ENCODE measurements around the gene EIF5A. TPM values are rescaled to one million over a fixed set of nuclear protein-coding genes. Genes with fewer than 3 reads are reported as not detected.

Gene EIF5A
- total and polyA plus RNA-seq, 7 donors: 104 to 603 (median 156) TPM

- H3K27ac ChIP-seq: peak overlapping the region; percentile 93 to 98 (median 96)
- TF ChIP-seq EP300 (IDR thresholded peaks at IDR 0.05) (no peak), POLR2AphosphoS5 (IDR thresholded peaks at IDR 0.05) (no peak), CTCF (IDR thresholded peaks at IDR 0.05) (no peak), POLR2A (IDR thresholded peaks at IDR 0.05) (no peak)
- H3K4me1 ChIP-seq: peaks cover 0 to 57% (median 49%) of the 10 kb centered on the region in 4 donors
- peaks cover 26 to 33% (median 28%) of the 10 kb centered on the region in 4 donors for H3K36me3 ChIP-seq
- H3K27me3 ChIP-seq: no peaks in the 10 kb centered on the region
- intact Hi-C loops (cut with DNase I): no loop called here
- H3K9me3 ChIP-seq: no peaks in the 10 kb centered on the region
- no peak for DNase-seq
- H3K4me3 ChIP-seq: no peak overlapping the region
- 92% methylated on average over 12 of the region's 12 CpGs for WGBS, 2 donors
Measured at GRCh38 chr17:7285679-7286078, 21.7 kb upstream of the EIF5A start.

- H3K27ac ChIP-seq: peak overlapping the region; percentile 32 to 97 (median 57)
- peaks cover 21 to 26% (median 23%) of the 10 kb centered on the region in 4 donors for H3K36me3 ChIP-seq
- peaks cover 8 to 26% (median 12%) of the 10 kb centered on the region in 3 donors for H3K27me3 ChIP-seq
- no peak overlapping the region for H3K4me3 ChIP-seq
- DNase-seq: no peak
- H3K9me3 ChIP-seq: no peaks in the 10 kb centered on the region
- peaks cover 0 to 68% (median 61%) of the 10 kb centered on the region in 4 donors for H3K4me1 ChIP-seq
- 85 to 91% methylated on average over 18 of the region's 18 CpGs for WGBS, 2 donors
- intact Hi-C loops (cut with DNase I): no loop called here
- no peak for TF ChIP-seq POLR2A (IDR thresholded peaks at IDR 0.05)
- TF ChIP-seq POLR2AphosphoS5 (IDR thresholded peaks at IDR 0.05): peak in 1 of 4 donors; percentile 52
- no peak for TF ChIP-seq EP300 (IDR thresholded peaks at IDR 0.05)
Measured at GRCh38 chr17:7289256-7290032, 18.0 kb upstream of the EIF5A start.

- no peak for DNase-seq
- Histone ChIP-seq H3K9me3 (no peaks in the 10 kb centered on the region), H3K36me3 (peaks cover 14 to 18% (median 16%) of the 10 kb centered on the region in 4 donors), H3K4me3 (no peak overlapping the region), H3K4me1 (peaks cover 0 to 68% (median 61%) of the 10 kb centered on the region in 4 donors), H3K27me3 (peaks cover 11 to 34% (median 18%) of the 10 kb centered on the region in 3 donors), H3K27ac (peak overlapping the region; percentile 32 to 97 (median 57))
- intact Hi-C loops (cut with DNase I): no loop called here
- peak in 1 of 4 donors; percentile 9 for TF ChIP-seq POLR2AphosphoS5 (IDR thresholded peaks at IDR 0.05)
- TF ChIP-seq EP300 (IDR thresholded peaks at IDR 0.05): no peak
- TF ChIP-seq POLR2A (IDR thresholded peaks at IDR 0.05): no peak
- WGBS, 2 donors: 94 to 95% methylated on average over 19 of the region's 19 CpGs
Measured at GRCh38 chr17:7290166-7290565, 17.3 kb upstream of the EIF5A start.

GRCh38 chr17:7290685-7291084 lies 16.7 kb upstream of the EIF5A start:
- Histone ChIP-seq H3K9me3 (no peaks in the 10 kb centered on the region), H3K27me3 (peaks cover 11 to 38% (median 18%) of the 10 kb centered on the region in 3 donors), H3K4me1 (peaks cover 0 to 68% (median 61%) of the 10 kb centered on the region in 4 donors), H3K36me3 (peaks cover 9 to 13% (median 11%) of the 10 kb centered on the region in 4 donors), H3K27ac (peak overlapping the region; percentile 32 to 97 (median 57)), H3K4me3 (no peak overlapping the region)
- WGBS, 2 donors: 73 to 80% methylated on average over 11 of the region's 11 CpGs
- no peak for DNase-seq
- intact Hi-C loops (cut with DNase I): no loop called here
- TF ChIP-seq CTCF (IDR thresholded peaks at IDR 0.05): no peak
- TF ChIP-seq POLR2AphosphoS5 (IDR thresholded peaks at IDR 0.05): peak in 2 of 4 donors; percentile 66 to 75
- no peak for TF ChIP-seq EP300 (IDR thresholded peaks at IDR 0.05)
- no peak for TF ChIP-seq POLR2A (IDR thresholded peaks at IDR 0.05)

- 60 to 71% methylated on average over 2 of the region's 2 CpGs for WGBS, 2 donors
- Histone ChIP-seq H3K4me1 (peaks cover 0 to 69% (median 62%) of the 10 kb centered on the region in 4 donors), H3K9me3 (no peaks in the 10 kb centered on the region), H3K4me3 (no peak overlapping the region), H3K27ac (peak overlapping the region; percentile 67 to 80 (median 77)), H3K27me3 (peaks cover 11 to 38% (median 18%) of the 10 kb centered on the region in 3 donors), H3K36me3 (peaks cover 0 to 2% (median 0%) of the 10 kb centered on the region in 4 donors)
- TF ChIP-seq POLR2AphosphoS5 (IDR thresholded peaks at IDR 0.05): peak in 3 of 4 donors; percentile 1 to 27 (median 12)
- no peak for TF ChIP-seq POLR2A (IDR thresholded peaks at IDR 0.05)
- TF ChIP-seq CTCF (IDR thresholded peaks at IDR 0.05): no peak
- TF ChIP-seq EP300 (IDR thresholded peaks at IDR 0.05): no peak
- no peak for DNase-seq
- intact Hi-C loops (cut with DNase I): no loop called here
Measured at GRCh38 chr17:7292194-7292593, 15.2 kb upstream of the EIF5A start.
